WTC11 (cell line): ENCODE measurements around the gene IL20RA.

Source experiments
- ATF2 ChIP-seq: sonication (generic); formaldehyde crosslinking; IDR thresholded peaks from 2 replicates; pipeline ENCODE4 v1.8.1; 2022; ENCODE audit warnings: low read depth, missing genetic modification reagents, borderline replicate concordance
- ATF3 ChIP-seq: sonication (generic); formaldehyde crosslinking; conservative IDR thresholded peaks from 2 replicates; pipeline ENCODE4 v1.8.1; 2022; ENCODE audit warnings: mild to moderate bottlenecking, missing genetic modification reagents
- CTCF ChIP-seq: fragments of 200-600 bp; IDR thresholded peaks from 2 replicates; pipeline ENCODE4 v1.8.0; 2022; ENCODE audit warnings: antibody characterized with exemption
- E2F5 ChIP-seq: sonication (generic); formaldehyde crosslinking; IDR thresholded peaks from 2 replicates; pipeline ENCODE4 v1.8.1; 2022; ENCODE audit warnings: mild to moderate bottlenecking, moderate library complexity, missing genetic modification reagents
- FOXP1 ChIP-seq: sonication (generic); formaldehyde crosslinking; IDR thresholded peaks from 2 replicates; pipeline ENCODE4 v1.8.0; 2022; ENCODE audit warnings: missing genetic modification reagents, mild to moderate bottlenecking, moderate library complexity, borderline replicate concordance
- JUN ChIP-seq: sonication (generic); formaldehyde crosslinking; IDR thresholded peaks from 2 replicates; pipeline ENCODE4 v1.8.0; 2023; ENCODE audit warnings: mild to moderate bottlenecking, missing genetic modification reagents
- MAX ChIP-seq: sonication (generic); formaldehyde crosslinking; IDR thresholded peaks from 2 replicates; pipeline ENCODE4 v1.8.0; 2022; ENCODE audit warnings: mild to moderate bottlenecking, missing genetic modification reagents

- TF ChIP-seq CTCF, result no peak
- no peak for TF ChIP-seq ATF3 (CRISPR knock-in tag)
- TF ChIP-seq ATF2 (CRISPR knock-in tag), result no peak
- TF ChIP-seq FOXP1, result no peak
- no peak for TF ChIP-seq MAX (CRISPR knock-in tag)
- no peak for TF ChIP-seq E2F5 (CRISPR knock-in tag)
- TF ChIP-seq JUN, result no peak
These were observed 86.6 kb downstream of the IL20RA start for GRCh38 chr6:136958168-136958567.
